ENCODE measurements around the gene ABCB9.
"Not testable (repeated sequence)": the region's sequence is repeated elsewhere in the genome, so short reads cannot be mapped to it uniquely, and the experiment has no call there.

ABCB9 gene

GRCh38 chr12:122896662-122897061 is 69.6 kb downstream of the ABCB9 start:
- Mint-ChIP-seq H3K27me3 (ENCODE audit: low read depth) (no peaks in the 10 kb centered on the region), H3K4me1 (ENCODE audit: low read depth) (peaks cover 65% of the 10 kb centered on the region), H3K27ac (peak overlapping the region; percentile 95)

GRCh38 chr12:122895704-122896636 is 70.3 kb downstream of the ABCB9 start, which contains the start of gene VPS37B:
Gene VPS37B, minus strand, starts transcription at chr12:122896124. Its CDS starts 62 bp downstream, at chr12:122896062.
- peak within 1 kb of the TSS; percentile 90 for H3K4me3 Mint-ChIP-seq
- H3K9me3 Mint-ChIP-seq, result peaks cover 4% of the 10 kb centered on the region
- H3K27ac Mint-ChIP-seq, result peak within 1 kb of the TSS; percentile 95
- peaks cover 67% of the 10 kb centered on the region for H3K4me1 Mint-ChIP-seq (ENCODE audit: low read depth)
- H3K36me3 Mint-ChIP-seq (ENCODE audit: low read depth), result peaks cover 23% of the 10 kb centered on the region
- no peaks in the 10 kb centered on the region for H3K27me3 Mint-ChIP-seq (ENCODE audit: low read depth)

More at GRCh38 chr12:122896662-122897061, 69.6 kb downstream of the ABCB9 start:
- peak overlapping the region; percentile 90 for H3K4me3 Mint-ChIP-seq
- peaks cover 23% of the 10 kb centered on the region for H3K36me3 Mint-ChIP-seq (ENCODE audit: low read depth)
- peaks cover 4% of the 10 kb centered on the region for H3K9me3 Mint-ChIP-seq

DNA sequence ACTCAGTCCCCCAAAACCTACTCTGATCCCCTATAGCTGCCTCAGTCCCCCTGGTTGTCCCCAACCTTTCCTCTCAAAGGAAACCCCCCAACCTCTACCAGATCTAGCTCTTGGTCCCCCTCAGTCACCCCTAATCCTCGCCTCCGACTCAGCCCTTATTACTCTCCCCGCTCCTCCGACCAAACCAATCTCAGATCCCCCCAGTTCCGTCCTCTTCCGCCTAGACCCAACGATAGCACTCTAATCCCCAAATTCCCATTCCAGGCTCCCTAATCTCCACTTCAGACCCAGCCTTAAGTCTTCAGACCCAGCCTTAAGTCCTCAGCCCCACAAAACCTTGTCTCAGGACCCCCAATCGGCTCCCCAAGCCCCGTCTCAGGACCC is 71.0 kb downstream of the ABCB9 start:
- Mint-ChIP-seq H3K27ac (peak overlapping the region; percentile 95), H3K9me3 (peaks cover 4% of the 10 kb centered on the region), H3K4me3 (peak overlapping the region; percentile 90), H3K36me3 (ENCODE audit: low read depth) (peaks cover 25% of the 10 kb centered on the region), H3K27me3 (ENCODE audit: low read depth) (no peaks in the 10 kb centered on the region), H3K4me1 (ENCODE audit: low read depth) (peaks cover 66% of the 10 kb centered on the region)

- Mint-ChIP-seq H3K4me1 (ENCODE audit: low read depth) (peaks cover 61% of the 10 kb centered on the region), H3K9me3 (peaks cover 4% of the 10 kb centered on the region), H3K36me3 (ENCODE audit: low read depth) (peaks cover 25% of the 10 kb centered on the region), H3K27me3 (ENCODE audit: low read depth) (no peaks in the 10 kb centered on the region), H3K4me3 (peak overlapping the region; percentile 90), H3K27ac (peak overlapping the region; percentile 95)
These were observed 71.8 kb downstream of the ABCB9 start for GRCh38 chr12:122894193-122895121.

- Mint-ChIP-seq H3K27ac (no peak overlapping the region), H3K9me3 (peaks cover 4% of the 10 kb centered on the region), H3K27me3 (ENCODE audit: low read depth) (no peaks in the 10 kb centered on the region), H3K36me3 (ENCODE audit: low read depth) (peaks cover 24% of the 10 kb centered on the region), H3K4me1 (ENCODE audit: low read depth) (peaks cover 59% of the 10 kb centered on the region), H3K4me3 (peak overlapping the region; percentile 90)
These were observed 72.8 kb downstream of the ABCB9 start for GRCh38 chr12:122893208-122894153.

- not testable (repeated sequence) for H3K4me3 Mint-ChIP-seq; H3K9me3 Mint-ChIP-seq; H3K27ac Mint-ChIP-seq; H3K27me3 Mint-ChIP-seq (ENCODE audit: low read depth)
- Mint-ChIP-seq H3K4me1 (ENCODE audit: low read depth) (peaks cover 60% of the 10 kb centered on the region), H3K36me3 (ENCODE audit: low read depth) (peaks cover 23% of the 10 kb centered on the region)
These were observed 73.5 kb downstream of the ABCB9 start for GRCh38 chr12:122892724-122893123.

DNA sequence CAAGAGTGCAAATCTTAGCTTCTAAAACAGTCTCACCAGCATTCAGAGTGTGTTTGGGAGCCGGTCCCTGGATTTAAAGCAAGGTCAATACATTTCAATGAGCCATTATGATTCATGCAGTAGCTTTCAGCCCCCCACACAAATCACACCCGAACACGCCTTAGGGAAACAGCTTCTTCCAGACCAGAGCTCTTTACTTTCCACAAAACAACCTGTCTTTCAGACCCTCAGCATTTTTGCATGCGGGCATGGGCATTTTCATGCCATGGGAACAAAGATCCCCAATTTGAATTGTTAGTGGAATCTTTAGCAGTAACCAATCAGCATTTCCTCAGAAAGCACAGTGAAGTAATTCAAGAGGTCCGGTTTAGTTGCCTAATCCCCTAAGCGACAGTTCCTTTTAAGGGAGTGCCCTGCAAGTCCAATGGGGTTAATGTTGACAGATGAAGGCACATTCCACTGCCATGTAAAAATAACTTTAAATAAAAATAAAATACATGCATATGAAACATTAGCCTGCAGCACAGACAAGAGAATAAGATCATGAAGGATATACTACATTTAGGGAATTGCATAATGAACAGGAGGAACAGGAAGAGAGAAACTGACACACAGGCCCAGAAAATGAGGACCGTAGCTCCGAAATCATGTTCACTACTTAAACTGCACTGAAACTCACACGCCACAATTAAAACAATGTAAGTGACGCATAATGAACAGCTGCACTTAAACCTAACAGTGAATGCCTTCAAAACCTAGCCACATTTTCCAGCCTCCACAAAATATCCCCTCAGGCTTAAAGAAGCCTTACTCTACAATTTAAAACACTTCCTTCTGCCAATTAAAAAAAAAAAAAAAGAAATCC is 74.4 kb downstream of the ABCB9 start:
- peaks cover 4% of the 10 kb centered on the region for H3K9me3 Mint-ChIP-seq
- H3K4me3 Mint-ChIP-seq, result no peak overlapping the region
- no peaks in the 10 kb centered on the region for H3K27me3 Mint-ChIP-seq (ENCODE audit: low read depth)
- peaks cover 68% of the 10 kb centered on the region for H3K4me1 Mint-ChIP-seq (ENCODE audit: low read depth)
- no peak overlapping the region for H3K27ac Mint-ChIP-seq
- peaks cover 30% of the 10 kb centered on the region for H3K36me3 Mint-ChIP-seq (ENCODE audit: low read depth)

- Mint-ChIP-seq H3K36me3 (ENCODE audit: low read depth) (peaks cover 18% of the 10 kb centered on the region), H3K9me3 (no peaks in the 10 kb centered on the region), H3K4me3 (peak overlapping the region; percentile 52), H3K4me1 (ENCODE audit: low read depth) (peaks cover 60% of the 10 kb centered on the region), H3K27me3 (ENCODE audit: low read depth) (no peaks in the 10 kb centered on the region), H3K27ac (peak overlapping the region; percentile 55)
These were observed 76.3 kb downstream of the ABCB9 start for GRCh38 chr12:122889761-122890520.

DNA sequence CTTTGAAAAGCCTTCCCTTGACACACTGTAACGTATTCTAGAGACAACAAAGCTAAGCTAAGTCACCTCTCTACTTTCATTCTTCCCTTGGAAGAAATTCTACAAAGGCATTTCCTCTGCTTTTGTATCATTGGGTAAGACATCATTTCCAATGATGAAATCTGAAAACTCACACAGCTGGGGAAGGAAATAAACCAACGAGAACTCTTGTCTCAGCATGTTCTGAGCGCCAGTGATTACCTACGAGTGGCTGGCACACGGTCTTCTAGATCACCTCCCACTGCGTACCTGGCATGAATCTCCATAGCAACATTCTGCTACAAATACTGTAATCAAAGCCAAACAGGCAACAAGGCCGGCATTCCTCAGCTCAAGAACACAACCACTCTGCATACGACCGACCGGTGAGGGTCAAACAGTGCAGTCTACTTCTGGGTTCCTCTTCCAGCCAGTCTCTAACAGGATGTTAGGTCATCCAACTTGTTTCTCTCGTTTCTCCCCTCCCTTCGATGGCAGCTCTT is 78.0 kb downstream of the ABCB9 start:
- Mint-ChIP-seq H3K9me3 (peaks cover 5% of the 10 kb centered on the region), H3K4me1 (ENCODE audit: low read depth) (peaks cover 54% of the 10 kb centered on the region), H3K27me3 (ENCODE audit: low read depth) (peaks cover 4% of the 10 kb centered on the region), H3K4me3 (peak overlapping the region; percentile 80), H3K27ac (peak overlapping the region; percentile 96), H3K36me3 (ENCODE audit: low read depth) (peaks cover 16% of the 10 kb centered on the region)

DNA sequence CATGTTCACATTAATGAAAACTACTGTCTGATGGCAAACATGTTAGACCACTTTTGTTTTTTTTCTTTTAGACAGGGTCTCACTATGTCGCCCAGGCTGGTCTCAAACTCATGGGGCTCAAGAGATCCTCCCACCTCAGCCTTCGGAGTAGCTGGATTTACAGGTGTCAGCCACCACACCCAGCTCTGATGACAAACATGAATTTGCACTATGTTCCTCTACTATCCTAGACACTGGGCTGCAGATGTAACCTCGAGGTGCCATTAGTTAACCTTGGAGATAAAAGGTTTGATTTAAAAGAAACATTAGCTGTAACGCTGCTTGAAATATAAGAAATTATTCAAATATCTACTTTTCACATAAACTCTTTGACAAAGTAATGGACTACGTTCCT is 78.4 kb downstream of the ABCB9 start:
- peaks cover 8% of the 10 kb centered on the region for H3K27me3 Mint-ChIP-seq (ENCODE audit: low read depth)
- peaks cover 56% of the 10 kb centered on the region for H3K4me1 Mint-ChIP-seq (ENCODE audit: low read depth)
- H3K9me3 Mint-ChIP-seq, result peaks cover 5% of the 10 kb centered on the region
- H3K27ac Mint-ChIP-seq, result peak overlapping the region; percentile 96
- peak overlapping the region; percentile 80 for H3K4me3 Mint-ChIP-seq
- H3K36me3 Mint-ChIP-seq (ENCODE audit: low read depth), result peaks cover 17% of the 10 kb centered on the region

GRCh38 chr12:122886851-122887818 is 79.1 kb downstream of the ABCB9 start:
- Mint-ChIP-seq H3K4me3 (peak overlapping the region; percentile 66), H3K4me1 (ENCODE audit: low read depth) (peaks cover 56% of the 10 kb centered on the region), H3K27me3 (ENCODE audit: low read depth) (peaks cover 8% of the 10 kb centered on the region), H3K27ac (peak overlapping the region; percentile 96), H3K36me3 (ENCODE audit: low read depth) (peaks cover 19% of the 10 kb centered on the region), H3K9me3 (peaks cover 5% of the 10 kb centered on the region)

All from T-helper 1 cell treated with Interleukin-12 subunit alpha and Interleukin-12 subunit beta and Interleukin-4 antibody, amounts not matched to agents 30 μg/mL and 1 μg/mL, for 36 hours (primary cell).